ENCODE measurements around the gene JPH2. TPM values are rescaled to one million over a fixed set of nuclear protein-coding genes. Genes with fewer than 3 reads are reported as not detected.

Gene JPH2
- total and polyA plus RNA-seq, 2 experiments from 2014 or later = 0.16 to 1.1 TPM

DNA sequence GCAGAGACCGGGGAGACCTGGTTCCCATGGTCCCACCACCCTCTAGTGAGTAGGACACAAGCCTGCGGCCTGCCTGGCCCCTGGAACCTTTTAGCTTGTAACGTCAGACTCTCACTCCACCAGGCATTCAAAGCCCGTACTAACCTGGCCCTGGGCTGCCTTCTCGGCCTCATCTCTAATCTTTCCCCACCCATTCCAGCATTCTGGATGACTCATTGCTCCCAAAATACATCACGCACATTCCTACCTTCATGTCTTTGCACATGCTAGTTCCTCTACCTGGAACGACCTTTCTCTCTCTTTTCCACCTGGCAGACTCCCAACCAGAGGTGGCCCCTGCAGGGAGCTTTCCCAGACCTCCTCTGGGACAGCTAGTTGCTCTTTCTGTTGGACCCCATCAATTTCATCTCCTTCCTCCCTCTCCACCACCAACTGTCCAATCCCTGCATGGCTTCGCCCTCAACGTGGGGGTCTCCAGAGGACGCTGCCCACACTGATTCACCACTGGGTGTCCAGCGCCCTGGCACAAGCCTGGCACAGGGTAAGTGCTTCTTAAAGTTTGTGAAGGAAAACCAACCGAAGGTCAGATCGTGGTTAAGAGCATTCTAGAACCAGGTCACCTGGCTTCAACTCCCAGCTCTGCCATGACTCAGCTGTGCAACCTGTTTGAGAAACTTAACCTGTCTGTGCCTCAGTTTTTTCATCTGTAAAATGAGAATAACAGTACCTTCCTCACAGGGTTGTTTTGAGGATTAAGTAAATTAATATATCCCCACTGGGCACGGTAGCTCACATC lies 35.2 kb downstream of the JPH2 start:
- Mint-ChIP-seq H3K36me3 (ENCODE audit: low read depth) (no peaks in the 10 kb centered on the region), H3K9me3 (no peaks in the 10 kb centered on the region), H3K4me1 (no peaks in the 10 kb centered on the region), H3K27ac (no peak overlapping the region), H3K27me3 (ENCODE audit: insufficient read depth, low read depth, poor library complexity) (peaks cover 4% of the 10 kb centered on the region), H3K4me3 (no peak overlapping the region)
- H3K36me3 ChIP-seq (ENCODE audit: insufficient read depth) = no peaks in the 10 kb centered on the region
- no peaks in the 10 kb centered on the region for H3K9me2 ChIP-seq (ENCODE audit: insufficient read depth)
- H3F3A ChIP-seq (replicated peaks; ENCODE audit: low read depth) = no peaks in the 10 kb centered on the region
- no peak overlapping the region for H3K4me2 ChIP-seq
- no peak for ATAC-seq
- no peaks in the 10 kb centered on the region for H3K79me2 ChIP-seq (replicated peaks; ENCODE audit: insufficient read depth)
- H3K27me3 ChIP-seq (ENCODE audit: insufficient read depth) = no peaks in the 10 kb centered on the region
- no peak overlapping the region for H3K4me3 ChIP-seq
- no peaks in the 10 kb centered on the region for H3K4me1 ChIP-seq (ENCODE audit: insufficient read depth)
- no peaks in the 10 kb centered on the region for H4K20me1 ChIP-seq (replicated peaks; ENCODE audit: insufficient read depth)
- no peak overlapping the region for H2AFZ ChIP-seq
- no peak for DNase-seq (ENCODE audit: low spot score)
- H3K27ac ChIP-seq (ENCODE audit: low read depth) = no peak overlapping the region
- no peak for TF ChIP-seq EZH2 (IDR thresholded peaks at IDR 0.05; ENCODE audit: low read depth, unreplicated experiment)
- no peak for TF ChIP-seq EZH2phosphoT487 (IDR thresholded peaks at IDR 0.05; ENCODE audit: unreplicated experiment)
- no peak for TF ChIP-seq STAT1 (IDR thresholded peaks at IDR 0.05; ENCODE audit: unreplicated experiment)

DNA sequence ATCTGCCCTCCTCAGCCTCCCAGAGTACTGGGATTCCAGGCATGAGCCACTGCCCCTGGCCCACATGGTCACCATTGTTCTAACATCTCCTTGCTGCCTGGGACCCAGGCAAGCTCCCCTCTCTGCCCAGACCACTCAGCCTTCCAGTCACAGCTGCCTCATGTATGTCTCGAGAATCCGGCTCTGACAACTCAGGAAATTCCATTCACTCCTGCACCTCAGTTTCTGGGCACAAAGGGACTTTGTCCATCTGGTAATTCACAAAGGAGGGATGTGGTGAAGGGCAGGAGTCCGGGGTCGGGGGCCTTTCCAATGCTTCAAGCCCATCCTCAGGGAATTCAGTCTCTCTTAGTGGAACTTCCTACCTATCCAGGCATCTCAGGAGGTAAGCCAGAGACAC lies 40.7 kb downstream of the JPH2 start:
- Histone ChIP-seq H3K4me3 (no peak overlapping the region), H4K20me1 (replicated peaks; ENCODE audit: insufficient read depth) (no peaks in the 10 kb centered on the region), H2AFZ (no peak overlapping the region), H3K79me2 (replicated peaks; ENCODE audit: insufficient read depth) (no peaks in the 10 kb centered on the region), H3K4me1 (ENCODE audit: insufficient read depth) (no peaks in the 10 kb centered on the region), H3K9me2 (ENCODE audit: insufficient read depth) (no peaks in the 10 kb centered on the region), H3K4me2 (no peak overlapping the region), H3K36me3 (ENCODE audit: insufficient read depth) (no peaks in the 10 kb centered on the region), H3K27ac (ENCODE audit: low read depth) (no peak overlapping the region), H3F3A (replicated peaks; ENCODE audit: low read depth) (no peaks in the 10 kb centered on the region), H3K27me3 (ENCODE audit: insufficient read depth) (no peaks in the 10 kb centered on the region)
- Mint-ChIP-seq H3K9me3 (no peaks in the 10 kb centered on the region), H3K27me3 (ENCODE audit: insufficient read depth, low read depth, poor library complexity) (peaks cover 11% of the 10 kb centered on the region), H3K27ac (no peak overlapping the region; the same call in 1 of the 2 replicates), H3K4me3 (no peak overlapping the region), H3K36me3 (ENCODE audit: low read depth) (no peaks in the 10 kb centered on the region), H3K4me1 (peaks cover 4% of the 10 kb centered on the region; the same call in 2 of the 3 replicates)
- no peak for DNase-seq (ENCODE audit: low spot score)
- ATAC-seq = no peak
- TF ChIP-seq, protein P1, sequence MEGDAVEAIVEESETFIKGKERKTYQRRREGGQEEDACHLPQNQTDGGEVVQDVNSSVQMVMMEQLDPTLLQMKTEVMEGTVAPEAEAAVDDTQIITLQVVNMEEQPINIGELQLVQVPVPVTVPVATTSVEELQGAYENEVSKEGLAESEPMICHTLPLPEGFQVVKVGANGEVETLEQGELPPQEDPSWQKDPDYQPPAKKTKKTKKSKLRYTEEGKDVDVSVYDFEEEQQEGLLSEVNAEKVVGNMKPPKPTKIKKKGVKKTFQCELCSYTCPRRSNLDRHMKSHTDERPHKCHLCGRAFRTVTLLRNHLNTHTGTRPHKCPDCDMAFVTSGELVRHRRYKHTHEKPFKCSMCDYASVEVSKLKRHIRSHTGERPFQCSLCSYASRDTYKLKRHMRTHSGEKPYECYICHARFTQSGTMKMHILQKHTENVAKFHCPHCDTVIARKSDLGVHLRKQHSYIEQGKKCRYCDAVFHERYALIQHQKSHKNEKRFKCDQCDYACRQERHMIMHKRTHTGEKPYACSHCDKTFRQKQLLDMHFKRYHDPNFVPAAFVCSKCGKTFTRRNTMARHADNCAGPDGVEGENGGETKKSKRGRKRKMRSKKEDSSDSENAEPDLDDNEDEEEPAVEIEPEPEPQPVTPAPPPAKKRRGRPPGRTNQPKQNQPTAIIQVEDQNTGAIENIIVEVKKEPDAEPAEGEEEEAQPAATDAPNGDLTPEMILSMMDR (conservative IDR thresholded peaks at IDR 0.05; ENCODE audit: low read depth in 2 of 2) = no peak
- TF ChIP-seq CREB1 (CRISPR knock-in tag; IDR thresholded peaks at IDR 0.05; ENCODE audit: low read depth) (no peak), ZNF331 (CRISPR knock-in tag; IDR thresholded peaks at IDR 0.05; ENCODE audit: low read depth) (no peak), NANOG (IDR thresholded peaks at IDR 0.05; ENCODE audit: borderline replicate concordance) (no peak), JUNB (IDR thresholded peaks at IDR 0.05; ENCODE audit: unreplicated experiment) (no peak), STAT1 (IDR thresholded peaks at IDR 0.05; ENCODE audit: unreplicated experiment) (no peak), EZH2phosphoT487 (IDR thresholded peaks at IDR 0.05; ENCODE audit: unreplicated experiment) (no peak)
- TF ChIP-seq, protein P2, sequence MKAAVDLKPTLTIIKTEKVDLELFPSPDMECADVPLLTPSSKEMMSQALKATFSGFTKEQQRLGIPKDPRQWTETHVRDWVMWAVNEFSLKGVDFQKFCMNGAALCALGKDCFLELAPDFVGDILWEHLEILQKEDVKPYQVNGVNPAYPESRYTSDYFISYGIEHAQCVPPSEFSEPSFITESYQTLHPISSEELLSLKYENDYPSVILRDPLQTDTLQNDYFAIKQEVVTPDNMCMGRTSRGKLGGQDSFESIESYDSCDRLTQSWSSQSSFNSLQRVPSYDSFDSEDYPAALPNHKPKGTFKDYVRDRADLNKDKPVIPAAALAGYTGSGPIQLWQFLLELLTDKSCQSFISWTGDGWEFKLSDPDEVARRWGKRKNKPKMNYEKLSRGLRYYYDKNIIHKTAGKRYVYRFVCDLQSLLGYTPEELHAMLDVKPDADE (IDR thresholded peaks at IDR 0.05) = no peak
- TF ChIP-seq, protein P3, sequence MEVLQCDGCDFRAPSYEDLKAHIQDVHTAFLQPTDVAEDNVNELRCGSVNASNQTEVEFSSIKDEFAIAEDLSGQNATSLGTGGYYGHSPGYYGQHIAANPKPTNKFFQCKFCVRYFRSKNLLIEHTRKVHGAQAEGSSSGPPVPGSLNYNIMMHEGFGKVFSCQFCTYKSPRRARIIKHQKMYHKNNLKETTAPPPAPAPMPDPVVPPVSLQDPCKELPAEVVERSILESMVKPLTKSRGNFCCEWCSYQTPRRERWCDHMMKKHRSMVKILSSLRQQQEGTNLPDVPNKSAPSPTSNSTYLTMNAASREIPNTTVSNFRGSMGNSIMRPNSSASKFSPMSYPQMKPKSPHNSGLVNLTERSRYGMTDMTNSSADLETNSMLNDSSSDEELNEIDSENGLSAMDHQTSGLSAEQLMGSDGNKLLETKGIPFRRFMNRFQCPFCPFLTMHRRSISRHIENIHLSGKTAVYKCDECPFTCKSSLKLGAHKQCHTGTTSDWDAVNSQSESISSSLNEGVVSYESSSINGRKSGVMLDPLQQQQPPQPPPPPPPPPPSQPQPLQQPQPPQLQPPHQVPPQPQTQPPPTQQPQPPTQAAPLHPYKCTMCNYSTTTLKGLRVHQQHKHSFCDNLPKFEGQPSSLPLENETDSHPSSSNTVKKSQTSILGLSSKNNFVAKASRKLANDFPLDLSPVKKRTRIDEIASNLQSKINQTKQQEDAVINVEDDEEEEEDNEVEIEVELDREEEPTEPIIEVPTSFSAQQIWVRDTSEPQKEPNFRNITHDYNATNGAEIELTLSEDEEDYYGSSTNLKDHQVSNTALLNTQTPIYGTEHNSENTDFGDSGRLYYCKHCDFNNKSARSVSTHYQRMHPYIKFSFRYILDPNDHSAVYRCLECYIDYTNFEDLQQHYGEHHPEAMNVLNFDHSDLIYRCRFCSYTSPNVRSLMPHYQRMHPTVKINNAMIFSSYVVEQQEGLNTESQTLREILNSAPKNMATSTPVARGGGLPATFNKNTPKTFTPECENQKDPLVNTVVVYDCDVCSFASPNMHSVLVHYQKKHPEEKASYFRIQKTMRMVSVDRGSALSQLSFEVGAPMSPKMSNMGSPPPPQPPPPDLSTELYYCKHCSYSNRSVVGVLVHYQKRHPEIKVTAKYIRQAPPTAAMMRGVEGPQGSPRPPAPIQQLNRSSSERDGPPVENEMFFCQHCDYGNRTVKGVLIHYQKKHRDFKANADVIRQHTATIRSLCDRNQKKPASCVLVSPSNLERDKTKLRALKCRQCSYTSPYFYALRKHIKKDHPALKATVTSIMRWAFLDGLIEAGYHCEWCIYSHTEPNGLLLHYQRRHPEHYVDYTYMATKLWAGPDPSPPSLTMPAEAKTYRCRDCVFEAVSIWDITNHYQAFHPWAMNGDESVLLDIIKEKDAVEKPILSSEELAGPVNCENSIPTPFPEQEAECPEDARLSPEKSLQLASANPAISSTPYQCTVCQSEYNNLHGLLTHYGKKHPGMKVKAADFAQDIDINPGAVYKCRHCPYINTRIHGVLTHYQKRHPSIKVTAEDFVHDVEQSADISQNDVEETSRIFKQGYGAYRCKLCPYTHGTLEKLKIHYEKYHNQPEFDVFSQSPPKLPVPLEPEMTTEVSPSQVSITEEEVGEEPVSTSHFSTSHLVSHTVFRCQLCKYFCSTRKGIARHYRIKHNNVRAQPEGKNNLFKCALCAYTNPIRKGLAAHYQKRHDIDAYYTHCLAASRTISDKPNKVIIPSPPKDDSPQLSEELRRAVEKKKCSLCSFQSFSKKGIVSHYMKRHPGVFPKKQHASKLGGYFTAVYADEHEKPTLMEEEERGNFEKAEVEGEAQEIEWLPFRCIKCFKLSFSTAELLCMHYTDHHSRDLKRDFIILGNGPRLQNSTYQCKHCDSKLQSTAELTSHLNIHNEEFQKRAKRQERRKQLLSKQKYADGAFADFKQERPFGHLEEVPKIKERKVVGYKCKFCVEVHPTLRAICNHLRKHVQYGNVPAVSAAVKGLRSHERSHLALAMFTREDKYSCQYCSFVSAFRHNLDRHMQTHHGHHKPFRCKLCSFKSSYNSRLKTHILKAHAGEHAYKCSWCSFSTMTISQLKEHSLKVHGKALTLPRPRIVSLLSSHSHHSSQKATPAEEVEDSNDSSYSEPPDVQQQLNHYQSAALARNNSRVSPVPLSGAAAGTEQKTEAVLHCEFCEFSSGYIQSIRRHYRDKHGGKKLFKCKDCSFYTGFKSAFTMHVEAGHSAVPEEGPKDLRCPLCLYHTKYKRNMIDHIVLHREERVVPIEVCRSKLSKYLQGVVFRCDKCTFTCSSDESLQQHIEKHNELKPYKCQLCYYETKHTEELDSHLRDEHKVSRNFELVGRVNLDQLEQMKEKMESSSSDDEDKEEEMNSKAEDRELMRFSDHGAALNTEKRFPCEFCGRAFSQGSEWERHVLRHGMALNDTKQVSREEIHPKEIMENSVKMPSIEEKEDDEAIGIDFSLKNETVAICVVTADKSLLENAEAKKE (CRISPR knock-in tag; IDR thresholded peaks at IDR 0.05) = no peak

All from GM23338 (cell line).